HG03565 (cell line): ENCODE results near the gene TBXAS1.

Experiments
- ATAC-seq: cut with Tn5 transposase; IDR thresholded peaks from one replicate; pipeline ENCODE4 v1.9.1; 2021; ENCODE audit warnings: mild to moderate bottlenecking, moderate library complexity; ENCODE audit not compliant: unreplicated experiment

Gene TBXAS1

GRCh38 chr7:139829025-139829774, at the start of gene TBXAS1:
TSS of gene TBXAS1 (plus strand) at chr7:139829264. CDS start at chr7:139829391, 127 bp downstream.
- ATAC-seq = no peak

GRCh38 chr7:139782932-139783331, 46.1 kb upstream of the TBXAS1 start:
- no peak for ATAC-seq

- ATAC-seq = no peak
Measured at GRCh38 chr7:139783647-139784385, 45.2 kb upstream of the TBXAS1 start.

- no peak for ATAC-seq
Measured at GRCh38 chr7:139784648-139785047, 44.4 kb upstream of the TBXAS1 start.

- ATAC-seq = no peak
Measured at GRCh38 chr7:139791316-139791715, 37.7 kb upstream of the TBXAS1 start.

GRCh38 chr7:139797607-139798006, 31.5 kb upstream of the TBXAS1 start:
- ATAC-seq = no peak

- peak; percentile 69 for ATAC-seq
Measured at GRCh38 chr7:139798221-139798620, 30.8 kb upstream of the TBXAS1 start.

GRCh38 chr7:139798892-139799291, 30.2 kb upstream of the TBXAS1 start:
- no peak for ATAC-seq

- ATAC-seq = no peak
Measured at GRCh38 chr7:139799586-139799985, 29.5 kb upstream of the TBXAS1 start.

GRCh38 chr7:139804571-139804970, 24.5 kb upstream of the TBXAS1 start:
- no peak for ATAC-seq

- no peak for ATAC-seq
Measured at GRCh38 chr7:139807009-139807408, 22.1 kb upstream of the TBXAS1 start.

- no peak for ATAC-seq
Measured at GRCh38 chr7:139808427-139808826, 20.6 kb upstream of the TBXAS1 start.

- ATAC-seq = no peak
Measured at GRCh38 chr7:139808846-139809442, 20.1 kb upstream of the TBXAS1 start.

- no peak for ATAC-seq
Measured at GRCh38 chr7:139811066-139811465, 18.0 kb upstream of the TBXAS1 start.

GRCh38 chr7:139813151-139813550, 15.9 kb upstream of the TBXAS1 start:
- no peak for ATAC-seq

GRCh38 chr7:139813689-139814088, 15.4 kb upstream of the TBXAS1 start:
- no peak for ATAC-seq

GRCh38 chr7:139817249-139817648, 11.8 kb upstream of the TBXAS1 start:
- no peak for ATAC-seq

GRCh38 chr7:139820089-139820488, 9.0 kb upstream of the TBXAS1 start:
- ATAC-seq = no peak

- ATAC-seq = no peak
Measured at GRCh38 chr7:139821349-139822105, 7.5 kb upstream of the TBXAS1 start.

- ATAC-seq = no peak
Measured at GRCh38 chr7:139822855-139823254, 6.2 kb upstream of the TBXAS1 start.

GRCh38 chr7:139823959-139824521, 5.0 kb upstream of the TBXAS1 start:
- ATAC-seq = no peak
